Kidney (tissue), 14 donors: ENCODE results near the gene UBXN10. TPM values are rescaled to one million over a fixed set of nuclear protein-coding genes. Genes with fewer than 3 reads are reported as not detected.

Experiments
- DNase-seq, 5 donors: peaks; one replicate each; pipeline ENCODE4 v3.0.0-alpha.2; 2013 to 2020
- FAIRE-seq: peaks from 2 replicates; lab custom pipeline; 2012; peaks lifted over from hg19 to GRCh38; lab: Jason Lieb, UNC
- H3K27ac ChIP-seq, 2 donors: one replicate each; pipeline ENCODE4 v1.7.0; 2013; ENCODE audit warnings: low read depth in 2 of 2, low read length in 2 of 2, inconsistent platforms in 1 of 2
- H3K27me3 ChIP-seq: one replicate; pipeline ENCODE4 v1.7.1; 2013; ENCODE audit warnings: low read length, inconsistent platforms; ENCODE audit not compliant: control insufficient read depth, insufficient read depth
- H3K36me3 ChIP-seq, 3 donors: one replicate each; pipeline versions ENCODE4 v1.7.0 to v1.7.1; 2013; ENCODE audit warnings: low read length in 3 of 3, control low read depth in 1 of 3, inconsistent platforms in 1 of 3; ENCODE audit not compliant: insufficient read depth in 3 of 3, control insufficient read depth in 2 of 3
- H3K4me1 ChIP-seq, 3 donors: one replicate each; pipeline versions ENCODE4 v1.7.0 to v1.7.1; 2013; ENCODE audit warnings: low read length in 3 of 3, inconsistent platforms in 1 of 3, low read depth in 1 of 3; ENCODE audit not compliant: control insufficient read depth in 2 of 3, insufficient read depth in 2 of 3
- H3K4me3 ChIP-seq, 3 donors: one replicate each; pipeline versions ENCODE4 v1.7.0 to v1.8.1; 2013; ENCODE audit warnings: low read length in 3 of 3, control low read depth in 1 of 3, inconsistent platforms in 1 of 3
- H3K9ac ChIP-seq, 3 donors: one replicate each; pipeline versions ENCODE4 v1.7.0 to v1.7.1; 2013; ENCODE audit warnings: low read length in 3 of 3, control low read depth in 1 of 3, inconsistent platforms in 1 of 3
- H3K9me3 ChIP-seq, 3 donors: one replicate each; pipeline versions ENCODE4 v1.7.0 to v1.7.1; 2013; ENCODE audit warnings: low read length in 3 of 3, control low read depth in 1 of 3, inconsistent platforms in 1 of 3; ENCODE audit not compliant: control insufficient read depth in 2 of 3, insufficient read depth in 1 of 3
- intact Hi-C: fragments of 100-400 bp; cut with DNase I; formaldehyde crosslinking; loops from one replicate; pipeline ENCODE4 v1.11.1; 2022
- polyA plus RNA-seq: library from polyadenylated mRNA; stranded (reverse); fragments of 350-450 nt; fragmentation: Illumina TruSeq; extraction: RNeasy Lipid Tissue Mini Kit (QIAGEN cat#74804); gene quantifications from one replicate; pipeline ENCODE4 v1.2.3, GENCODE V29; 2014; ENCODE audit warnings: low read depth, low replicate concordance; ENCODE audit not compliant: insufficient read depth
- total RNA-seq: library from RNA; stranded (reverse); fragmentation: NEBNext Ultra II Directional; extraction: Animal tissue kit (Norgen Biotek cat#: 25700); gene quantifications from one replicate; pipeline ENCODE4 v1.2.1, GENCODE V29; 2021
- TF ChIP-seq, protein P1 (sequence below): IDR thresholded peaks from 3 replicates; pipeline ENCODE4 v1.5.1; 2012; ENCODE audit warnings: mild to moderate bottlenecking, moderate library complexity, borderline replicate concordance; ENCODE audit not compliant: insufficient read depth; ENCODE audit errors: extremely low read depth
- donor health status: control.
- donor health status: control.
- donor health status: control.
- donor health status: control.
- donor health status: control.
- donor health status: DM: yes; HTN: yes; CAD: no.
- donor health status: Normal renal cell carcinoma (clear cell type).

UBXN10 gene
- total and polyA plus RNA-seq, 2 donors from 2014 or later, result 2.3 to 12.6 TPM

GRCh38 chr1:20199840-20200239 lies 13.9 kb downstream of the UBXN10 start:
- FAIRE-seq (no peak), DNase-seq (no peak)
- H3K9me3 ChIP-seq, result no peaks in the 10 kb centered on the region
- TF ChIP-seq, protein P1, sequence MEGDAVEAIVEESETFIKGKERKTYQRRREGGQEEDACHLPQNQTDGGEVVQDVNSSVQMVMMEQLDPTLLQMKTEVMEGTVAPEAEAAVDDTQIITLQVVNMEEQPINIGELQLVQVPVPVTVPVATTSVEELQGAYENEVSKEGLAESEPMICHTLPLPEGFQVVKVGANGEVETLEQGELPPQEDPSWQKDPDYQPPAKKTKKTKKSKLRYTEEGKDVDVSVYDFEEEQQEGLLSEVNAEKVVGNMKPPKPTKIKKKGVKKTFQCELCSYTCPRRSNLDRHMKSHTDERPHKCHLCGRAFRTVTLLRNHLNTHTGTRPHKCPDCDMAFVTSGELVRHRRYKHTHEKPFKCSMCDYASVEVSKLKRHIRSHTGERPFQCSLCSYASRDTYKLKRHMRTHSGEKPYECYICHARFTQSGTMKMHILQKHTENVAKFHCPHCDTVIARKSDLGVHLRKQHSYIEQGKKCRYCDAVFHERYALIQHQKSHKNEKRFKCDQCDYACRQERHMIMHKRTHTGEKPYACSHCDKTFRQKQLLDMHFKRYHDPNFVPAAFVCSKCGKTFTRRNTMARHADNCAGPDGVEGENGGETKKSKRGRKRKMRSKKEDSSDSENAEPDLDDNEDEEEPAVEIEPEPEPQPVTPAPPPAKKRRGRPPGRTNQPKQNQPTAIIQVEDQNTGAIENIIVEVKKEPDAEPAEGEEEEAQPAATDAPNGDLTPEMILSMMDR, result no peak
- intact Hi-C loops, result no loop called here
- no peak overlapping the region for H3K27ac ChIP-seq
- no peaks in the 10 kb centered on the region for H3K4me1 ChIP-seq
- H3K27me3 ChIP-seq, result no peaks in the 10 kb centered on the region
- H3K9ac ChIP-seq, result no peak overlapping the region
- no peaks in the 10 kb centered on the region for H3K36me3 ChIP-seq
- H3K4me3 ChIP-seq, result no peak overlapping the region

DNA sequence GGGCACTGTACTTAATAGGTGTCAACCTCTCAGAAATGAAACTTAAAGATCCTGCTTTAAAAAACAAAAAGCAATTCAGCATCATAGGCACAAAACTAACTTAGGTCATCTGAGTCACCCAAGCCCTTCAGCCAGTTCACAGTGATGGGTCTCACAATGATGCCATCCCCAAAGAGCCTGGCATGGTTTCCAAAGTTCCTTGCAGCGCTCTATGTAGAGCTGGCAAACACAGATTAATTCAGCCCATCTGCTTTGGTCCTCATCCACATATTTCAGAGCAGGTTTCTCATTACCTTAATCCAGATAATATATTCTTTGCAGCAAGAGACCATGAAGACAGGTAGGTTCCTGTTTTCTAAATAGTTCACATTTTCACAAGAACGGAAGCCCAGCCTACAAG lies 15.1 kb downstream of the UBXN10 start:
- no peak for DNase-seq
- Histone ChIP-seq H3K9me3 (no peaks in the 10 kb centered on the region), H3K36me3 (no peaks in the 10 kb centered on the region), H3K27ac (no peak overlapping the region), H3K4me3 (no peak overlapping the region), H3K9ac (no peak overlapping the region), H3K27me3 (no peaks in the 10 kb centered on the region), H3K4me1 (no peaks in the 10 kb centered on the region)
- intact Hi-C loops, result no loop called here
- TF ChIP-seq, protein P1, result no peak
- FAIRE-seq, result no peak

DNA sequence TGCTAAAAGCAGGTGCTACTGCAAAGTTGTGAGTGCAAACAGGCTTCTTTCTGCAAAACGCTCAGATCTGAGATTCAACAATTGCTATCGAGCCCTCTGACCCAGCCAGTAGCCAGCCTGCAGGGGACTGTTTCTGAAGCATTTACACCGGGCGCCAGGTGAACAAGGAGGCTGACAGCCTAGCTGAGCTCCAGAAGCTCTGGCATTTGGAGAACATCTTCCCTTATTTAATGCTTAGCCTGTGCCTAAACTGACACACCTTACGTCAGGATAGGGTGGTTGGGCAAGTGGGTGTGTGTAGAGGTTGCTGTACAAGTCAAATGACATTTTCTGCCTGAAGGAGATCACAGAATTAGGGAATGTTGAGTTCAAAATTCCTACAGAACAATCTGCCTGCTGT lies 16.3 kb downstream of the UBXN10 start:
- Histone ChIP-seq H3K4me3 (no peak overlapping the region), H3K9ac (no peak overlapping the region), H3K4me1 (no peaks in the 10 kb centered on the region), H3K9me3 (no peaks in the 10 kb centered on the region), H3K27me3 (no peaks in the 10 kb centered on the region), H3K27ac (no peak overlapping the region), H3K36me3 (no peaks in the 10 kb centered on the region)
- TF ChIP-seq, protein P1, result no peak
- intact Hi-C loops, result no loop called here
- DNase-seq, result no peak
- no peak for FAIRE-seq

GRCh38 chr1:20207546-20207945 lies 21.6 kb downstream of the UBXN10 start:
- Histone ChIP-seq H3K27me3 (no peaks in the 10 kb centered on the region), H3K9me3 (no peaks in the 10 kb centered on the region), H3K4me3 (no peak overlapping the region), H3K36me3 (no peaks in the 10 kb centered on the region), H3K9ac (no peak overlapping the region), H3K27ac (no peak overlapping the region), H3K4me1 (peaks cover 0 to 17% (median 10%) of the 10 kb centered on the region in 3 donors)
- DNase-seq (no peak), FAIRE-seq (no peak)
- TF ChIP-seq, protein P1, result no peak
- intact Hi-C loops, result no loop called here
